HK-2 (cell line): Measurements from ENCODE around the gene RCOR1.
"Not testable (repeated sequence)": the region's sequence is repeated elsewhere in the genome, so short reads cannot be mapped to it uniquely, and the experiment has no call there.

ENCODE experiments used
- DNase-seq: peaks from one replicate; pipeline ENCODE4 v3.0.0-alpha.2; 2018; ENCODE audit not compliant: unreplicated experiment

RCOR1 gene

DNA sequence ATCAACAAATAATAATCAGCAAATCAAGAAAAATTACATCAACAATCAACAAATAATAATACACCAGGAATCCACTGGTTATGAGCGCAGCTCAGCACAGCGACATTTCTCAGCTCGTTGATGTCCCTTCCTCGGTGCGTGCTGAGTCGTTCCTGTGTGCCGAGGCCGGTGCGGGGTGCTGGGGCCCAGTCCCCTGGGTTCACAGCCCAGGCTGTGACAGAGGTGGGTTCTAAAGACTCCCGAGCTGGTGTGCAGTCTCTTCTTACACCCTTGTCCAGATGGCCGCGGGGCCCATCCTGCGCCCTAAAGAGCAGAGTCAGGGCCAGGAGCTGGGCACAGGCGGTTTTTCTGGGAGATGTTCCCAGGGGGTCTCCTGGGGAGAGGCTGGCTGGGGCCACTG is 157.9 kb downstream of the RCOR1 start:
- no peak for DNase-seq

DNA sequence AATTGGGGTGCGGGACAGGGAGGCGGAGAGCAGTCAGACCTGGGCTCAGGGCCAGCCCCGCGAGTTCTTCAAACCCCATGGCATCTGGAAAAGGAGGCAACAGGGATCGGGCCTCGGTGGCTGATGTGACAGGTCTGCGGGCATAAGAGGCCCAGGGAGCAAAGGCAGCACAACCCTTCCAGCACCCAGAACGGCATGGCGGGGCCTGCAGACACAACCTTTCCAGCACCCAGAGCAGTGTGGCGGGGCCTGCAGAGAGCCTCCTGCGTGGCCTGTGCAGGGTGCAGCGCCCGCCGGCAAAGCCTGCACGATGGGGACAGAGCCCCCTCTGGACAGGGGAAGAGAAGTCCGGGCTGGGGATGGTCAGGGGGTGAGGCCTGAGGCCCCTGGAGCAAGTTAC is 158.6 kb downstream of the RCOR1 start:
- no peak for DNase-seq

DNA sequence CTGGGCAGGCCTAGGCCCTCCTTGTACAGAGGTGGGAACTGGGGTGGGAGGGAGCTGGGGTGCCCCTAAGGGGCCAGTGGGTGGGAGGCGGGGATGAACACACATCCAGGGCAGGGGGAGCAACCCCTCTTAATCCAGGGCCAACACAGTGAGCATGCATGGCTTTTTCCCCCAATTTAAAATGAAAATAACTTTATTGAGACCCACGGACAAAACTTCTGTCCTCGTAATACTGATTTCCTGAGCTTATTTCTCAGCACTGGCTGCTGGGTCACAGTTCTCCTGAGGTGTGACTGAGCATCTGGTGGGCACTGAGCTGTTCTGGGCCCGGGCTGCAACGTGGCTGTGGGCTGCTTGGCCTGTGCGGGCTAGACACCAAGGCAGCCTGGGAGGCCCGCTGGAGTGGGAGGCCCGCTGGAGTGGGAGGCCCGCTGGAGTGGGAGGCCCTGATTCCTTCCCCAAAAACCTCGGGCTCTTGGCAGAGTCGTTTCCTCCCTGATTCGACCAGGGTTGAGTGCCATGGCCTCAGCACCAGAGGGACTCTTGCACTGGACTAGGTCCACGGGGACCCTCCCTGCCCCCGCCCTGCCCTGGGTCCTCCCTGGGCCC is 159.9 kb downstream of the RCOR1 start:
- no peak for DNase-seq

DNA sequence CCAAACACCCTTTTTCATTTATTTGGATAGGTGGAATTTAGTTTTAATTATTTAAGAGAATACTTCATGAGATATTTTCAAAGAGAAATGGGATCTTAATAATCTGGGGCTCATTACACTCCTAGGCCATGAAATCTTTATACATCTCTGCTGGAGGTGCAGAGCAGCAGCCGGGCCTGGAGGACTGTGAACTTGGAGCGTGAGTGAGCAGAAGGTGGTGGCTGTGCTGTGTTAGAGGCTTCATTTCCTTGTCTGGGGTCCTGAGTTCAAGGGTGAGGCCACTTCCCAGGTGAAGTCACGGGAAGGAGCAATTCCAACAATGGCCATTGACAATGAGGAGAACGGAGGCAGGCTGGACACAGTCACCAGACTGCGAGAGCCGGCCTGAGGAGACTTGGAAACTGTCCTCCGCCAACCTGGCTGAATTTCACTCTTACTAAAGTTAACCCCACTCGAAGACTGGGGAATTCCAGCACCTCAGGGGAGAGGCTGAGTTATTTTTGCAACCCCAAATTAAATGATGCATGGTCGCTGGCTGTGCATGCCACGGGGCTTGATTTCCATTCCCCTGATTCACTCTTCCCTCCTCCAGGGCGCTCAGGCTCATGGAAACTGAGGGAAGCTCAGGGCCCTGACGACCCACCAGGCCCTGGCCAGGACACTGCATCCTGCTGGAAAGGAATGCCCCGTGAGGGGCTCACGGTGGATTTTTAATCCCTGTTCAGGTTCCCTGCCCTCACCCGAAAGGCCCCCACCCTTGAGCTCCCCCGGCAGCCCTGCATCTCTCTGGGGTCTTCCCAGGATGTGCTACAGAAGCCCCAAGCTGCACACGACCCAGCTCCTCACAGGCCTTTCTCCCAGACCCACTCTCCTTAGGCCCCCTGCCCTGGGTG is 162.2 kb downstream of the RCOR1 start:
- DNase-seq, result no peak

DNA sequence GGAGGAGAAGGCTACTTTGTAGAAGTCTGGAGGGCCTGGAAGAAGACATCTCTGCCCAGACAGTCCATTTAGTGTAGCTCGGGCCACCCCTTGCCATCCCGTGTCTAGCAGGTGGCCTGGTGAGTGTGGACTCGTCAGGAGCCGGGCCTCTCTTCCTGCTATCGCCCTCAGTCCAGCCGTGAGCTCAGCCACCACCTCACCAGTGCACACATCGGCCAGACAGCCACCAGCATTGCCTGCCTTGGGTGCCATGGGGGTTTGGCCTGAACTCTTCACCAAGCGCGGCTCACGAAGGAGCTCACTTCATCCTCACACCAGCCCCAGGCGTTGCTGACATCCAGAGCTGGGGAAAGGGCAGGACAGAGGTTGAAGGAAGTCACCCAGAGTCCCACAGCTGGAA is 165.2 kb downstream of the RCOR1 start:
- no peak for DNase-seq

DNA sequence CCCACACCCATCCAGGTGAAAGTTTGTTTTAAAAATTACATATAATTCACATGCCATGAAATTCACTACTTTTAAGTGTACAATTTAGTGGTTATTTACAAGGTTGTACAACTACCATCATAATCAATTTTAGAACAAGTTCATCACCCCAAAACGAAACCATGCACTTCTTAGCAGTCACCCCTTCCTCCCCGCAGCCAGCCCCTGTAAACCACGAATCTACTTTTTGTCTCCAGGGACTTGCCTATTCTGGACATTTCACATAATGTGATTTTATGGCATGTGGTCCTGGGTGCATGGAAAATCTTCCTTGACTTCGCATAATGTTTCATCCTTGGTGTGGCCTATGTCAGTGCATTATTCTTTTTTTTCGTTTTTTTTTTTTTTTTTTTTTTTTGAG is 165.6 kb downstream of the RCOR1 start:
- no peak for DNase-seq

DNA sequence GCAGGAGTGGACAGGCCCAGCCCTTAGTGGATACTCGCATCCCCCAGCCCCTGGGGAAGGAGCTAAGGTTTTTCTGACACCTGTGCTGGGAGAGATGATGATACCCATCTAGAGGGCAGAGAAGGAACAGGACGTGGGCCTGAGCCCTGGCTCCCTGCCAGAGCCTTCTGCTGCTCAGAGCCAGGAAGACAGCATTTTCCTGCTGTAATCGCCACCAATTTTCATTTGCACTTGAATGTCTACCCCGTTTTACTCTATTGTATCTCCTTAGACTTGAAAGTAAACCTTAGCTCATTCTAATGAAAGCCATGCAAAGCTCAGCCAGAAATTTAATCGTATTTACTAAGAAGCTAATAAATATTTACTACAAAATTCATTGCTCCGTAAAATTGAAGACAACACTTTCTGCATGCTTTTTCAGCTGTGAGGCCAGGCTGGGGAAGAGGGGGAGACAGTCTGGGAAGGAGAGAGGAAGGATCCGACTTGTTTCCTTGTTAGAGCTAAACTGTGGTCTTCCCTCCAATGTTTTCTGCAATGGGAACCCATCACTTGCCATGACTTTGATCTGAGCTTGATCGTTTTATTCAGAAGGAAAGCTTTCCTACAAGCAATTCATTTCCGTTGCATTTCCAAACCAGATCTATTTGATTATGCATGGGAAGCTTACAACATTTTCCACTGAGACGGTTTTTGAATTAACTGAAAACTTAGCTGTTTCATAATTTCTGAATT is 167.2 kb downstream of the RCOR1 start:
- DNase-seq, result no peak

DNA sequence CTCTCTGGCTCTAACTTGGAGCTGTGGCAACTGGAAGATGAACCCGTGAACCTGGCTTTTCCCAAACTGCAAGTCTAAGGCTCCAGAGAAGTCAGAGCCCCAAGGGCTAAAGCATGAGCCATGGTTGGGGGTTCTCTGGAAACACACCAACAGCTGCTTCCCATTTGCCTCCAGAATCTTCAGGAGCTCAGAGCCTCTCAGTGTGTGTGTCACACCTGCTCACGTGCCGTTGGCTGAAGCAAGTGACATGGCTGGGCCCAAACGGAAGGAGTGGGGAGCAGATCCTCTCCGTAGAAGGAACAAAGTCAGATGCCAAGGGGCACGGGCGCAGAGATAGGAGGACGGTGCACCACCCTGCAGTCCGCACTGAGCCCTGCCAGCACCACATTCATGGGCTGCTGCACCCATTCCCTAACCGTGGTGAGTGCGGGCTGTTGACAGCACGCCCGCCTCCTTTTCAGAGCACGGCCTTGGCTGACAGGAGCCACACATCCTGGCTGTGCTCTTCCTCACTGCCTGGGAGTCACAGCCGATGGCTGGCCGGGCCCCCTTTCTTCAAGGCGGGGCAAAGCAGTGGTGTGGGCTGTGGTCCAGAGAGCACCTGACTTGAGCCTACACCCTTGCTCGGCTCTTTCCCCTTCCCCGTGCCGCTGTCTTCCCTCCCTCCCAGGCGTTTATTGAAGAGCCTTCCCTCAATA is 168.2 kb downstream of the RCOR1 start:
- DNase-seq, result no peak

DNA sequence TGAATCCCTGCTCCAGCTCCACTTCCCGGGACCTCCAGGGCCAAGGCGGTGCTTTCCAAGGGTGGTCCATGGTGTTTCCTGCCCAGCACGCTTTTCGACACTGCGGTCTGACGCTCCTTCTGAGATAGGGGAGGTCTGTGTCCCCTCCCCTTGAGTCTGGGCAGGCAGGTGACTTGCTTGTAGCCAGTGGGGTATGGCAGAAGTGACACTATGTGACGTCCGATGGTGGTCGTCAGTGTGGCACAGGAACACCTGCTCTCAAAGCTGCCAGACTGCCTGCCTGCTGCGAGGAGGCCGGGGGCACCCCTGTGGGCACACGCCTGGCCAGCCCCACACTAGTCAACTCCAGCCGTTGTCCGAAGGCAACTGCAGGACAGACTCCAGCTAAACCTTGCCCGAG is 168.8 kb downstream of the RCOR1 start:
- no peak for DNase-seq

DNA sequence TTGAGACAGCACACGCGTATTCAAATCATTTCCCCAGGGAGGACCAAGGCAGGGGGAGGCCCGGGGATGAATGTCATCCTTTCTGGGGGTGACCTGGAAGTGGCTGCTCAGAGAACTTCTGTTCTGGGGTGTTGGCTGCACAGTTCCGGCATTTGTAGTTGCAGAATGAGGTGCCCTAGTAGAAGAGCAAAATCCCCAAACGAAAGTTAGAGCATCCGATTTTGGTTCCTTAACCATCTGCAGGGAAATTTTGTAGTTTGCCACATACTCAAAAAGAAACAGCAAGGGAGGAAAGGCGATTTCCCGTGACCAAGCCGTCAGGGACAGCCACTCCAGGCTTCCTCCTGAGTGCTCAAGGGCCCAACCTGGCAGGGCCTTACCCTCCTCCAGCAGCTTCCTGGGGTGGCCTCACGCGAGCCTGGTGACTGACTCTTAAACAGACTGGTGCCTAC is 171.8 kb downstream of the RCOR1 start:
- no peak for DNase-seq

DNA sequence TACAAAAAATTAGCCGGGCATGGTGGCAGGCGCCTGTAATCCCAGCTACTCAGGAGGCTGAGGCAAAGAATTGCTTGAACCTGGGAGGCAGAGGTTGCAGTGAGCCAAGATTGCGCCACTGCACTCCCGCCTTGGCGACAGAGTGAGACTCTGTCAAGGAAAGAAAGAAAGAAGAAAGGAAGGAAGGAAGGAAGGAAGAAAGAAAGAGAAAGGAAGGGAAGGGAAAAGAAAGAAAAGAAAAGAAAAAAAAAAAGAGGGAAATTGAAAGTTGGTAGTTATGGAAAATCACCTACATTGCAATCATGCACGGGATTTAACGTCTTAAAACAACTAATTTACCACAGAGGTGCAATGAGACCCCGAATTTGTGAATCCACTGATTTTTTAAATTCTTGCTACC is 173.3 kb downstream of the RCOR1 start:
- DNase-seq, result not testable (repeated sequence)

DNA sequence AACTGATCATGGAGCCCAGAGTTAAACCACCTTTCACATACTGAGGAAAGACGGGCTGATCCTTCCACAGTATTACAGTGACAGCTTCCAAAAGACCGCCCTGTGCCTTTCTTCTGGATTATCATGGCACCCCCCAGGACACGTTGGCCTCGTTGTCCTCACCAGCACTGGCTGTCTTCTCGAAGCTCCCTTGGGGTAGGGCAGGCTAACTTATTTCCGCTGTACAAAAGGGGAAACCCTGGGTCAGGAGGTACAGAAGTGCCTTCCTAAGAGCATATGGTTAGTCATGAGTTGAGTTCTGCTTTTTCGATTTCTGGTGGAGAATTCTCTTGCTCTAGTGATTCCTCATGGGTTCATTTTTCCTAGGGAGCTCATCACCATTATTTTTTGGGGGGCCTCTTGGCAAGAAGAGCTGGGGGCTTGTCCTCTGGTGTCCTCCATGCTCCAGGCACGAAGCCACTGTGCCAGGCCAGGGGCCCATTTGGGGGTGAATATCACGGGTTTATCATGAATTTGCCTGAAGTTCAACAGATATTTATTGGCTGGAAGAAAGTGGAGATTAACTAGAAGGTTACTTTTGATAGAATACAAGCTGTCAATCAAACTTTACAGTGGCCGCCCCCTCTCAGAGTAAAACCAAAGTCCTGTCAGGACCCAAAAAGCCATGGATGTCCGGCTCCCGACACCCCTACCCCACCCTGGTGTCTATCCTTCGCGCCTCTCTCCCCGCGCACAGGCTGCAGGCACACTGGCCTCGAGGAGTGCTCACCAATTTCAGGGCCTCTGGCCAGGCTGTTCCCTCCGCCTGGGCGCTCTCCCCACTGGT is 176.0 kb downstream of the RCOR1 start:
- no peak for DNase-seq

DNA sequence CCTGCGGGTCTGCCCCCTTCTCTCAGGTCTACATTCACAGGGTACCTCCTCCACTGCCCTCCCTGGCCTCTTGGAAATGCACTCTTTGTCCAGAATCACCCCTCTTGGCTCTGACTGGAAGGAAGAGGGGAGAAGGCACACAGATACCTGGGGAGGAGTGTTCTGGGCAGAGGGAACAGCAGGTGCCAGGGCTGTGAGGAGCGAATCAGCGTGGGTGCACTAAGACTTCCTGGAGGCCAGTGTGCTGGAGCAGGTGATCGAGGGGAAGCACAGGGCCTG is 176.5 kb downstream of the RCOR1 start:
- DNase-seq, result no peak

DNA sequence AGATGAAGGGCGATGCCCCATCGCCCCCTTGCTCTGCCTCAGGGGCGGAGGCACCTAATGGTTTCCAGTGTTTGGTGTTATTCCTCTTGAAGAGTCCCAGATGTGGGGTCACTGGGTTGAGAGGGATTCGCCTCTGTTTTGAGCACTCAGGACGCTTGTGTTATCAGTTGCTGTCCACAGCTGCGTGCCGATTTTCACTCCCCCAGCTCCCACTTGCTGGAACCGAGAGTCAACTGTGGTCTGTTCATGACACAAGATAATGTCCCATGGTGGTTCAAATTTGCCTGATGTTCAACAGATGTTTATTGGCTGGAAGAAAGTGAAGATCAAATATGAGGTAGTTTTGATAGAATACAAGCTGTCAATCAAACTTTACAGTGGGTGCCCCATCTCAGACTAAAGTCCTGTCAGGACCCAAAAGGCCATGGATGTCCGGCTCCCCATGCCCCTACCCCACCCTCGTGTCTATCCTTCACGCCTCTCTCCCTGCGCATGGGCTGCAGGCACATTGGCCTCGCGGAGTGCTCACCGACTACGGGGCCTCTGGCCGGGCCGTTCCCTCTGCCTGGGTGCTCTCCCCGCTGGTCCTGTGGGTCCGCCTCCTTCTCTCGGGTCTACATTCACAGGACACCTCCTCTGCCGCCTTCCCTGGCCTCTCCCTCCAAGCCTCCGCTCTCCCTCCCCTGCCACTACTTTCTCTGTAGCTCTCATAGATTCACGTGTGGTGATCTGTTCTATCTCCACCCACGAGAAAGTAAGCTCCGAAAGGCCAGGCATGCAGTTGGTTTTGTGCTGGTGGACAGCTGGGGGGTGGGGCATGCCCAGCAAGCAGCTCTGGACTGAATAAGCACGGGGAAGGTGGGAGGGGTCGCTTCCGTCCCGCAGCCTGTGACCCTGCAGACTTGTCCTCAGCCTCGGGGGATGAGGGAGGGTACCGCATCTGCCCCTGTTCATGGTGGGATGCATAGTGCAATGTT is 178.0 kb downstream of the RCOR1 start:
- no peak for DNase-seq

DNA sequence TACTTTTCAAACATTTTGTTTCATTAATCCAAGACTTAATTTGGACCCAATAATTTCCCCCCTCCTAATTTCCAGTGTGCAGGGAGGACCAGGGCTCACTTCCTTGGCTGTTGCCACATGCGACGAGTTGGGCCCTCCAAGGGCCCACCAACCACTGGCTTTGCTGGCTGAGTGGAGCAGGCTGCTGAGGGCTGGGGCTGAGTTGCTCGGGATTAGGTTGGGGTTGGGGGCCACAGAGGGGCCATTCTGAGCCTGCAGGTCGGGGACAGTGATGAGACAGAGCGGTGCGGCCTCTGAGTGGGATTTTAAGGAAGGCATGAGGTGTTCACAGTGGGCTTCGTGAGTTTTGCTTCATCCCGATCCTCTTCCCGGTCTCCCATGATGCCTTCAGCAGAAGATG is 178.7 kb downstream of the RCOR1 start:
- no peak for DNase-seq

DNA sequence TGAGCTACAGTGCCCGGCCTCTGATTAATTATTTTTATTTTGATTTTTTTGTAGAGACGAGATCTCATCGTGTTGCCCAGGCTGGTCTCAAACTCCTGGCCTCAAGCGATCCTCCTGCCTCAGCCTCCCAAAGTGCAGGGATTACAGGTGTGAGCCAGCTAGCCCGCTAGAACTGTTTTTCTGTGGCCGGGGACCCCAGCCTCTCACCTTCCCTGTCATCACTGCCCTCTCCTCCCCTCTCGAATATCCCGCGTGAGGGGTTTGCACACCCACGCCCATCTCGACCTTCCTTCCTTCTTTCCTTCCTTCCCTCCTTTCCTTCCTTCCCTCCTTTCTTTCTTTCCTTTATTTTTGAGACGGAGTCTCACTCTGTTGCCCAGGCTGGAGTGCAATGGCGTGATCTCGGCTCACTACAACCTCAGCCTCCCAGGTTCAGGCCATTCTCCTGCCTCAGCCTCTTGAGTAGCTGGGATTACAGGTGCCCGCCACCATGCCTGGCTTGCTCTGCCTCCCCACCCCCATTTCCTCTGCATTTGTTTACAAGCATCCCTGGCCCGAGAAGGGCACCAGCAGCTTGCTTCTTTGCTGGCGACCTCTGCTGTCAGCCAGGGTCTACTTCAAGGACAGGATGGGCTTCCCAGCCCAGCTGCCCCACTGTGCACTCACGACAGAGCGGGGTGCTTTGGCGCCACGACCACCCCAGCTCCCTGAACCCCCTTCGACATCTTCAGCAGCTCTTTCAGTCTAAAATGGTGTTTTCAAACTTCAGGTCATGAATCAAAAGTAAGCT is 180.5 kb downstream of the RCOR1 start:
- DNase-seq, result no peak

DNA sequence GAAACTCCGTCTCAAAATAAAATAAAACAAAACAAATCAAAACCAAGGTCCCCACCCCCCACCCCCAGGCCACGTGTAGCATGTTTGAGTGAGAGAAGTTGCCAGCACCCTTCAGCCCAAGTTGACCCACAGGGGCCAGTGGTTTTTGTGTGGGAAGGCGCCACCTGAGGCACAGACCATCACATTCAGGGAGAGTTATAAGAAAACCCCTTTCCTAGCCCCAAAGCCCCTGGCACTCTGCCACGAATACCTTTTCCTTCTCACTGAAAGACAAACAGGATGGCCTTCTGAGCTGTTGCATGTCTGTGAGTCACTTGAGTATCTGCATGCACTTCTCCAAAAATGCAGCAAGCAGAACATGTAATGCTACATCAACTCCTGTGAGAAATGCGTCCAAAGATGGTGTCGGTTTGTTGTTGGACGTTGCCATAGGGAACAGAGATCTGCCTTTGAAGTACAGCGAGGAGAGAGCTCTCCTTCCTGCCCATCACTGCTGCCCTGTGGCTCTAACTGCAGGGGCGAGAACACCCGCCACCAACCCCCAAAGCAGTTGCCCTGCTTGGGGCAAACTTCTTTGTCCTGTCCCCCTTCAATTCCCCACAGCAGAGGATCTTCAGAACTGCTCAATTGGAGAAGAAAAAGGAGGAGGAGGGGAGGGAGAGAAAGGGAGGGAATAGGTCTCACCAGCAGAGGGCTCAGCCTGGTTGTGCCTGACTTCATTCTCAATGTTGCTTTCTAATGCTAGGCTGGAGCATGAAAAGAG is 182.1 kb downstream of the RCOR1 start:
- DNase-seq, result peak; percentile 36

DNA sequence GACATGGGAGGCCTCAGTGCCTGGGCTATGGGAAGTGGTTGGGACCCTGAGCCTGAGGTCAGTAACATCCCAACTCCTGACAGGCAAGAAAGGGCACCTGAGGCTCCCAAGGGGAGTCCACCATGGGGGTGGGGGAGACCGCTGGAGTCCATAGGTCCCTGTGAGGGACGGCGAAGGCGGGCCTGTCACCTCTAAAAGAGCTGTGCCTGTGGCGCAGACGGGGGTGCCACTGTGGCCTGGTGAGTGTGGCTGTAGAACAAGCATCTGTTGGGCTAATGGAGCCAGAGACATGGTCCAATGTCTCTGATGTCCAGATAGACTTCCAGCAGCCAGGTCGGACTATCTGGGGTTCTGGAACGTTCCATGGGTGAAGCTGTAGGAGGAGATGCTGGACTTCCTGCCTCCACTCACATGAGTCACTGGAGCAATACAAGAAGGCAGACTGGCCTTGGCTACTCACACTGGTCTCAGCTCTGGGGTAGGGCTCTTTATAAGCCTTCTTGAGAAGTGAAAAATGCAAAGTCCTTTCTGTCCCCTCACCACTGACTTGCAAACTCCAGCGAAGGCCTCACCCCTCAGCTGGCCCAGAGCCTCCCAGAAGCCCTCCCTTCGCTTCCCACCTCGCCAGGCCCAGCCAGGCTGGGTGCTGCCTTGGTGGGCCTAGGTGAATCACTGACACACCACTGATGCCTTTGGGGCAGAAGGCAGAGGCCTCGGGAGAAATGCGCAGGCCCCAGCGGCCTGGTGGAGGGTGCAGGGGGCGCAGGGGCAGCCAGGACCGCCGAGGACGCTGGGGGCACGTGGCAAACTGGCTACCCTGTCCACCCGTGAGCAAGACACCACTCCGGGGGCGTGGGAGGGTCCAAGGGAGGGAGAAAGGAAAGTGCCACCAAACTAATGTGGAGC is 183.7 kb downstream of the RCOR1 start:
- peak; percentile 45 for DNase-seq
